ENCODE results near the gene KRTAP13-3. TPM values are rescaled to one million over a fixed set of nuclear protein-coding genes. Genes with fewer than 3 reads are reported as not detected.

Gene KRTAP13-3
- total RNA-seq, 4 donors from 2014 or later = not detected

- Histone ChIP-seq H3K27ac (no peak overlapping the region), H3K4me3 (no peak overlapping the region), H3K9me3 (peaks cover 0 to 12% (median 0%) of the 10 kb centered on the region in 4 donors), H3K36me3 (no peaks in the 10 kb centered on the region), H3K27me3 (no peaks in the 10 kb centered on the region), H3K4me1 (no peaks in the 10 kb centered on the region)
- TF ChIP-seq, protein P1, sequence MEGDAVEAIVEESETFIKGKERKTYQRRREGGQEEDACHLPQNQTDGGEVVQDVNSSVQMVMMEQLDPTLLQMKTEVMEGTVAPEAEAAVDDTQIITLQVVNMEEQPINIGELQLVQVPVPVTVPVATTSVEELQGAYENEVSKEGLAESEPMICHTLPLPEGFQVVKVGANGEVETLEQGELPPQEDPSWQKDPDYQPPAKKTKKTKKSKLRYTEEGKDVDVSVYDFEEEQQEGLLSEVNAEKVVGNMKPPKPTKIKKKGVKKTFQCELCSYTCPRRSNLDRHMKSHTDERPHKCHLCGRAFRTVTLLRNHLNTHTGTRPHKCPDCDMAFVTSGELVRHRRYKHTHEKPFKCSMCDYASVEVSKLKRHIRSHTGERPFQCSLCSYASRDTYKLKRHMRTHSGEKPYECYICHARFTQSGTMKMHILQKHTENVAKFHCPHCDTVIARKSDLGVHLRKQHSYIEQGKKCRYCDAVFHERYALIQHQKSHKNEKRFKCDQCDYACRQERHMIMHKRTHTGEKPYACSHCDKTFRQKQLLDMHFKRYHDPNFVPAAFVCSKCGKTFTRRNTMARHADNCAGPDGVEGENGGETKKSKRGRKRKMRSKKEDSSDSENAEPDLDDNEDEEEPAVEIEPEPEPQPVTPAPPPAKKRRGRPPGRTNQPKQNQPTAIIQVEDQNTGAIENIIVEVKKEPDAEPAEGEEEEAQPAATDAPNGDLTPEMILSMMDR (IDR thresholded peaks at IDR 0.05) = no peak
- TF ChIP-seq POLR2A (IDR thresholded peaks at IDR 0.05) (no peak), EP300 (IDR thresholded peaks at IDR 0.05) (no peak)
- no peak for DNase-seq (ENCODE audit: low spot score in 2 of 2)
- 35 to 47% methylated on average over 2 of the region's 2 CpGs for WGBS, 2 donors
Measured at GRCh38 chr21:30391492-30392025, 34.2 kb downstream of the KRTAP13-3 start.

DNA sequence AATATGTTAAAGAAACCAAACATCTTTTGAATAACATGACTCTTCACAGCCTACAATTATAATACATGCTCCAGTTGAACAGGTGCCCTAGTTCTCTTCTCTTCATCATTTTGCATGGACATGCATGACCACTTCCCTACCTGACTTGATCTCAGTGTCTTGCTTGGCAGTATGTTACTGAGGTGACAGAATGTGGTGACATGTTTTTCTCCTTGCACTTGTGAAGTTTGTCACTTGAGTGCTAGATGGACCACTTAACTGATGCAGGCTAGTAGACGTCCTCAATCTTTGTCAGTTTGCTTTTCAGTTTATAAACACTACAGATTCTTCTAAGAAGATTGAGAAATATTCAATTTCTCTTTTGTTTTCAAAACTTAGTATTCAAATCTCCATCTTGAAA is 43.5 kb downstream of the KRTAP13-3 start:
- 42 to 53% methylated on average over 1 of the region's 1 CpG for WGBS, 2 donors
- no peak overlapping the region for H3K27ac ChIP-seq
- no peaks in the 10 kb centered on the region for H3K9me3 ChIP-seq
- H3K36me3 ChIP-seq = no peaks in the 10 kb centered on the region
- H3K4me3 ChIP-seq = no peak overlapping the region
- no peaks in the 10 kb centered on the region for H3K27me3 ChIP-seq
- no peak for DNase-seq (ENCODE audit: low spot score in 2 of 2)
- no peak for TF ChIP-seq EP300 (IDR thresholded peaks at IDR 0.05)
- TF ChIP-seq, protein P1 (IDR thresholded peaks at IDR 0.05) = no peak
- no peak for TF ChIP-seq POLR2A (IDR thresholded peaks at IDR 0.05)
- no peaks in the 10 kb centered on the region for H3K4me1 ChIP-seq

Other genes with a start within 250 kb of the KRTAP13-3 start
- not detected for gene CLDN8, start 209.8 kb downstream of the KRTAP13-3 start, total RNA-seq
- not detected for gene KRTAP24-1, start 143.0 kb downstream of the KRTAP13-3 start, total RNA-seq
- not detected for gene KRTAP25-1, start 136.4 kb downstream of the KRTAP13-3 start, total RNA-seq
- gene KRTAP26-1, start 105.6 kb downstream of the KRTAP13-3 start, total RNA-seq = not detected
- not detected for gene KRTAP27-1, start 88.2 kb downstream of the KRTAP13-3 start, total RNA-seq
- gene KRTAP23-1, start 77.3 kb downstream of the KRTAP13-3 start, total RNA-seq = not detected
- gene KRTAP13-2, start 53.7 kb downstream of the KRTAP13-3 start, total RNA-seq = not detected
- gene KRTAP13-1, start 29.9 kb downstream of the KRTAP13-3 start, total RNA-seq = not detected
- gene KRTAP13-4, start 4.3 kb upstream of the KRTAP13-3 start, total RNA-seq = not detected
- gene KRTAP15-1, start 14.3 kb upstream of the KRTAP13-3 start, total RNA-seq = not detected
- not detected for gene KRTAP19-1, start 54.4 kb upstream of the KRTAP13-3 start, total RNA-seq
- gene KRTAP19-2, start 61.5 kb upstream of the KRTAP13-3 start, total RNA-seq = not detected
- not detected for gene KRTAP19-3, start 66.1 kb upstream of the KRTAP13-3 start, total RNA-seq
- not detected for gene KRTAP19-4, start 71.2 kb upstream of the KRTAP13-3 start, total RNA-seq
- gene KRTAP19-5, start 76.2 kb upstream of the KRTAP13-3 start, total RNA-seq = not detected
- not detected for gene KRTAP19-6, start 115.9 kb upstream of the KRTAP13-3 start, total RNA-seq
- gene KRTAP19-7, start 135.4 kb upstream of the KRTAP13-3 start, total RNA-seq = not detected
- gene KRTAP22-2, start 164.5 kb upstream of the KRTAP13-3 start, total RNA-seq = not detected
- gene KRTAP6-3, start 166.5 kb upstream of the KRTAP13-3 start, total RNA-seq = not detected
- gene KRTAP6-2, start 173.0 kb upstream of the KRTAP13-3 start, total RNA-seq = not detected
- gene KRTAP22-1, start 175.2 kb upstream of the KRTAP13-3 start, total RNA-seq = not detected
- not detected for gene KRTAP6-1, start 188.0 kb upstream of the KRTAP13-3 start, total RNA-seq
- not detected for gene KRTAP20-1, start 190.5 kb upstream of the KRTAP13-3 start, total RNA-seq
- not detected for gene KRTAP20-4, start 194.7 kb upstream of the KRTAP13-3 start, total RNA-seq
- not detected for gene KRTAP20-2, start 209.3 kb upstream of the KRTAP13-3 start, total RNA-seq
- not detected for gene KRTAP20-3, start 216.9 kb upstream of the KRTAP13-3 start, total RNA-seq

All from tibial nerve (tissue), 4 donors.